ENCODE measurements around the gene FOXK1.

DNA sequence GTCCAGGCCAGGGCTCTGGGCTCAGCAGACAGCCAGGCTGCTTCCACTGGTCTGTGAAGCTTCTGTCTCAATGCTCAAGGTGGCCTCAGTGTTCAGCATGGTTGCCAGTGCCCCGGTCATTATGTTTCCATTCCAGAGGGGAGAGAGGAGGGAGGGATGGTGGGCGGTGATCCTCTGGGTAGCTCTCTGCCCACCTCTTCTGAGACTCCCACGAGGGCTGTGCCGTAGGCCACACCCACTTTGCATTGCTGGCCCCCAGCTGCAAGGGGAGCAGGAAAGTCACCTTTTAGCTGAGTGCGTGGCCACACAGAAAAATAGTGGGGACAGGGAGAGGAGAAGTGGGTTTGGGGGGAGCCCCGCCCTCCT lies 42.5 kb downstream of the FOXK1 start:
- TF ChIP-seq CTCF (IDR thresholded peaks at IDR 0.05) (no peak), EP300 (IDR thresholded peaks at IDR 0.05) (no peak)

All from sigmoid colon (tissue), 4 donors.